ENCODE data around the gene ZNF507.

ZNF507 gene

DNA sequence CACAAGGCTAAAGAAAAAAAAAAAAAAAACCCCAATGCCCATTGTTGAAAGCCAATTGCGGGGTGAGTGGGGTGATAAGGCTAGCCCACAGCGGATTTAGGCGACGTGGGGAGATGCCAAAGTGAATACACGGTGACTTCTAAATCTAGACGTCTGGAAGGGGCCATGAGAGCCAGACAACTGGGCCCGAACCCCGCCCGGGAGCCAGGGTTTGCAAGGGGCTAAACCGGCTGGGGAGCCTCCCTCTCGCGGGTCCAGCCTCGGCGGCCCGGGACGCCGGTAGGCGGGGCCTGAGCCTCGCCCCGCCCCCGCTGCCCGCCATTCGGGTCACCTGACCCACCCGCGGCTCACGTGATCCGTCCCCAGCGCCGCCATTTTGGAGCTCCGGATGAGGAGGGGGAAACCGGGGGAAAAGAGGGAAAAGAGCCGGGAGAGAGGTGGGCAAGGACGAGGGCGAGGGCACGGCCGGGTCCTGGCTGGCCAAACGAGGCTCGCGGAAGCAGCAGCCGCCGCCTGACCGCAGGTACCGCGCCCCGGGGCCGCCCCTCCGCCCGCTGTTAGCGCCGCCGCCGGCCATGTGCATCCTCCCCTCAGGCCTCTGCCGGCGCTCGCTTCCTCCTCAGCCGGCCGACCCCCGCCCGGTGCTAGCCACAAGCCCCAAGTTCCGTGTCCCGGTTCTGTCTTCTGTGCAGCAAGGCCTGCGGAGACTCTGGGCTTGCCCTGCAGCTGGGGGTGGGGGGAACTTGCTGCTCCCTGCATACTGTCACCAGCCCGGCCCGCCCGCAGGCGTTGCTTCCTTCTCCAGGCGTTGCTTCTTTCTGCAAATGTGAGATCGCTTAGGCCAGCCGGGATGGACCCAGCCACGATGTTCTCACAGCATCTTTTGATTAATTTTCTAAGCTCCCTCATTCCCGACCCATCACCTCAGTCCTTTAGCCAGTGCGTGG, at the start of gene ZNF507:
TSS of gene ZNF507 (plus strand) at position 350 of the 947 bp plus-strand sequence. CDS start 7,221 bp downstream, outside the sequence.
- TF ChIP-seq SUZ12 (IDR thresholded peaks at IDR 0.05) (no peak), NFRKB (IDR thresholded peaks at IDR 0.05) (peak; percentile 42; the same call in 1 of the 2 replicates), SP1 (IDR thresholded peaks at IDR 0.05) (no peak), FOXA1 (IDR thresholded peaks at IDR 0.05) (no peak), ARNT (IDR thresholded peaks at IDR 0.05) (no peak), LEF1 (IDR thresholded peaks at IDR 0.05; ENCODE audit: borderline replicate concordance) (0 out of 2 replicates have a peak, but pooled peaks have one; percentile 28), L3MBTL2 (conservative IDR thresholded peaks at IDR 0.05) (peak; percentile 84)
- CTCF ChIA-PET: no interaction called here
- POLR2A ChIA-PET: interaction anchor here (1.0 to 2.0 kb wide), 12 partner anchors 9 to 239 kb away, joined by 3 to 7 read pairs (median 3); partner anchors contain the start of genes DPY19L3 and PDCD5
- peak; percentile 96 for DNase-seq (ENCODE audit: extremely low spot score)

DNA sequence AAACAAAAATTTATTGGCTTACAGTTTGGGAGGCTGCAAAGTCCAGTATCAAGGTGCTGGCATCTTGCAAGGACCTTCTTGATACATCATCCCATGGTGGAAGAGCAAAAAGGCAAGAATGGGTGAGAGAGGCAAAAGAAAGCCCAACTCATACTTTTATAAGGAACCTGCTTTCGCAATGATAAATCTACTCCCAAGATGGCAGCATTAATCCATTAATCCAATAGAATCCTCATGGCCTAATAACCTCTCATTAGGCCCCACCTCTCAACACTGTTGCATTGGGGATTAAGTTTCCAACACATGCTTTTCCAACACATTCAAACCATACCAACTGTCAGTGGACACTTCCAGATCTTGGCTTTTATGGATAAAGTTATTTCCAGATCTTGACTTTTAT, 48.7 kb upstream of the ZNF507 start:
- TF ChIP-seq SUZ12 (IDR thresholded peaks at IDR 0.05) (no peak), L3MBTL2 (conservative IDR thresholded peaks at IDR 0.05) (no peak), ZNF384 (IDR thresholded peaks at IDR 0.05) (no peak), LEF1 (IDR thresholded peaks at IDR 0.05; ENCODE audit: borderline replicate concordance) (no peak), FOXM1 (IDR thresholded peaks at IDR 0.05; ENCODE audit: borderline replicate concordance) (no peak), FOXK2 (IDR thresholded peaks at IDR 0.05) (no peak), BHLHE40 (IDR thresholded peaks at IDR 0.05; ENCODE audit: borderline replicate concordance) (no peak), CTBP1 (IDR thresholded peaks at IDR 0.05; ENCODE audit: borderline replicate concordance) (no peak), FOXA1 (IDR thresholded peaks at IDR 0.05) (no peak), HDGF (IDR thresholded peaks at IDR 0.05; ENCODE audit: borderline replicate concordance) (no peak), TARDBP (IDR thresholded peaks at IDR 0.05) (no peak), SP1 (IDR thresholded peaks at IDR 0.05) (no peak), ELF4 (IDR thresholded peaks at IDR 0.05) (no peak), NFRKB (IDR thresholded peaks at IDR 0.05) (no peak), ARNT (IDR thresholded peaks at IDR 0.05) (no peak)
- TF ChIP-seq, protein P1, sequence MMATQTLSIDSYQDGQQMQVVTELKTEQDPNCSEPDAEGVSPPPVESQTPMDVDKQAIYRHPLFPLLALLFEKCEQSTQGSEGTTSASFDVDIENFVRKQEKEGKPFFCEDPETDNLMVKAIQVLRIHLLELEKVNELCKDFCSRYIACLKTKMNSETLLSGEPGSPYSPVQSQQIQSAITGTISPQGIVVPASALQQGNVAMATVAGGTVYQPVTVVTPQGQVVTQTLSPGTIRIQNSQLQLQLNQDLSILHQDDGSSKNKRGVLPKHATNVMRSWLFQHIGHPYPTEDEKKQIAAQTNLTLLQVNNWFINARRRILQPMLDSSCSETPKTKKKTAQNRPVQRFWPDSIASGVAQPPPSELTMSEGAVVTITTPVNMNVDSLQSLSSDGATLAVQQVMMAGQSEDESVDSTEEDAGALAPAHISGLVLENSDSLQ (IDR thresholded peaks at IDR 0.05): no peak
- ChIA-PET CTCF (no interaction called here), POLR2A (no interaction called here)
- no peak for DNase-seq (ENCODE audit: extremely low spot score)

DNA sequence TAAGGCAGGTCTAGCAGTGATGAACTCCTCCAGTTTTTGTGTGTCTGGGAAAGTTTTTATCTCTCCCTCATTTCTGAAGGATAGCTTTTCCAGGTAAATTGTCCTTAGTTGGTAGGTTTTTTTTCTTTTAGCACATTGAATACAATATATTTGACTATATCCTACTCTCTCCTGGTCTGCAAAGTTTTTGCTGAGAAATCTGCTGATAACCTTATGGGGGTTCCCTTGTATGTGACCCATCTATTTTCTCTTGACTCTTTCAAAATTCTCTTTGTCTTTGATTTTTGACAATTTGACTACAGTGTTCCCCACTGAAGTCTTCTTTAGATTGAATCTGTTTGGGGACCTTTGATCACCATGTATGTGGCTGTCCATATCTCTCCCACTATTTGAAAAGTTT, 42.6 kb upstream of the ZNF507 start:
- TF ChIP-seq L3MBTL2 (conservative IDR thresholded peaks at IDR 0.05): no peak
- no peak for TF ChIP-seq FOXM1 (IDR thresholded peaks at IDR 0.05; ENCODE audit: borderline replicate concordance)
- TF ChIP-seq BHLHE40 (IDR thresholded peaks at IDR 0.05; ENCODE audit: borderline replicate concordance): no peak
- no peak for TF ChIP-seq LEF1 (IDR thresholded peaks at IDR 0.05; ENCODE audit: borderline replicate concordance)
- no peak for TF ChIP-seq ARNT (IDR thresholded peaks at IDR 0.05)
- TF ChIP-seq ZNF384 (IDR thresholded peaks at IDR 0.05): no peak
- no peak for TF ChIP-seq NFRKB (IDR thresholded peaks at IDR 0.05)
- TF ChIP-seq SUZ12 (IDR thresholded peaks at IDR 0.05): no peak
- no peak for TF ChIP-seq FOXK2 (IDR thresholded peaks at IDR 0.05)
- TF ChIP-seq FOXA1 (IDR thresholded peaks at IDR 0.05): no peak
- TF ChIP-seq HDGF (IDR thresholded peaks at IDR 0.05; ENCODE audit: borderline replicate concordance): no peak
- TF ChIP-seq ELF4 (IDR thresholded peaks at IDR 0.05): no peak
- TF ChIP-seq SP1 (IDR thresholded peaks at IDR 0.05): no peak
- TF ChIP-seq CTBP1 (IDR thresholded peaks at IDR 0.05; ENCODE audit: borderline replicate concordance): no peak
- no peak for DNase-seq (ENCODE audit: extremely low spot score)
- POLR2A ChIA-PET: no interaction called here
- CTCF ChIA-PET: no interaction called here

DNA sequence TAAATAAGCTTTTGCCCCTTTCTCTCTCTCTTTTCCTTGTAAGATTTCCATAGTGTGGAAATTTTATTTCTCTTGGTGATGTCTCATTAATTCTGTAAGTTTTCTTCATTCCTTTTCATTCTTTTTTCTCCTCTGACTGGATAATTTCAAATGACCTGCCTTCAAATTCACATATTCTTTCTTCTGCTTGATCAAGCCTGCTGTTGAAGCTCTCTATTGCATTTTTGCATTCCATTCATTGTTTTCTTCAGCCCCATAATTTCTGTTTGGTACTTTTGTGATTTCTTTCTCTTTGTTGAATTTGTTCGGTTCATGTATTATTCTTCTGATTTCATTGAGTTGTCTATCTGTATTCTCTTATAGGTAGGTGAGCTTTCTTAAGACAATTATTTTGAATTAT, 42.2 kb upstream of the ZNF507 start:
- POLR2A ChIA-PET: no interaction called here
- no peak for TF ChIP-seq ELF4 (IDR thresholded peaks at IDR 0.05)
- TF ChIP-seq FOXM1 (IDR thresholded peaks at IDR 0.05; ENCODE audit: borderline replicate concordance): no peak
- TF ChIP-seq LEF1 (IDR thresholded peaks at IDR 0.05; ENCODE audit: borderline replicate concordance): no peak
- no peak for TF ChIP-seq ZNF384 (IDR thresholded peaks at IDR 0.05)
- no peak for TF ChIP-seq HDGF (IDR thresholded peaks at IDR 0.05; ENCODE audit: borderline replicate concordance)
- TF ChIP-seq SP1 (IDR thresholded peaks at IDR 0.05): no peak
- no peak for TF ChIP-seq BHLHE40 (IDR thresholded peaks at IDR 0.05; ENCODE audit: borderline replicate concordance)
- TF ChIP-seq L3MBTL2 (conservative IDR thresholded peaks at IDR 0.05): no peak
- TF ChIP-seq, protein P1 (IDR thresholded peaks at IDR 0.05): no peak
- TF ChIP-seq SUZ12 (IDR thresholded peaks at IDR 0.05): no peak
- TF ChIP-seq ARNT (IDR thresholded peaks at IDR 0.05): no peak
- TF ChIP-seq NFRKB (IDR thresholded peaks at IDR 0.05): no peak
- TF ChIP-seq CTBP1 (IDR thresholded peaks at IDR 0.05; ENCODE audit: borderline replicate concordance): no peak
- no peak for TF ChIP-seq TARDBP (IDR thresholded peaks at IDR 0.05)
- TF ChIP-seq FOXK2 (IDR thresholded peaks at IDR 0.05): no peak
- no peak for TF ChIP-seq FOXA1 (IDR thresholded peaks at IDR 0.05)
- CTCF ChIA-PET: no interaction called here
- no peak for DNase-seq (ENCODE audit: extremely low spot score)

DNA sequence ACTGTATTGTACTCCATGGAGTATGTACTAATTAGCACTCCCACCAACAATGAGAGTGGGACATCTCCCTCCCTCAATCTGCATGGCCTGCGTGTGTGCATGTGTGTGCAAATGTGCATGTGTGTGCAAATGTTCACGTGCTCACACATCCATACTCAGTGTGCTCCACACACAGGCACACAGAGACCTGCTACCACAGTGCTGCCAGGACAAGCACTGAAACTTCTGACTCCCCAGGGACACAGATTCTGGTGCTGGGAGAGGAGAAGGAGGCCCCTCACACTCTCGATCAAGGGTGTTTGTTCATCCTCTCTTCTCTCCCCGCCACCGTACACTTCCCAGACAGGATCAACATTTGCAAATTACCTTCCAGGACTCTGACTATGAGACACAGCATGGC, 37.8 kb upstream of the ZNF507 start:
- DNase-seq (ENCODE audit: extremely low spot score): no peak
- POLR2A ChIA-PET: no interaction called here
- CTCF ChIA-PET: no interaction called here
- TF ChIP-seq ELF4 (IDR thresholded peaks at IDR 0.05) (no peak), BHLHE40 (IDR thresholded peaks at IDR 0.05; ENCODE audit: borderline replicate concordance) (no peak), CTBP1 (IDR thresholded peaks at IDR 0.05; ENCODE audit: borderline replicate concordance) (no peak), TARDBP (IDR thresholded peaks at IDR 0.05) (no peak), L3MBTL2 (conservative IDR thresholded peaks at IDR 0.05) (no peak), SUZ12 (IDR thresholded peaks at IDR 0.05) (no peak), FOXM1 (IDR thresholded peaks at IDR 0.05; ENCODE audit: borderline replicate concordance) (no peak), LEF1 (IDR thresholded peaks at IDR 0.05; ENCODE audit: borderline replicate concordance) (no peak), FOXK2 (IDR thresholded peaks at IDR 0.05) (no peak)
- TF ChIP-seq, protein P1 (IDR thresholded peaks at IDR 0.05): no peak

All from HEK293T (cell line).